CD4-positive, alpha-beta T cell treated with Interleukin-4 for 4 hours (primary cell): Measurements from ENCODE around the gene MUL1.

Experiments
- DNase-seq: peaks from one replicate; pipeline ENCODE4 v3.0.0-alpha.2; 2020

Gene MUL1

DNA sequence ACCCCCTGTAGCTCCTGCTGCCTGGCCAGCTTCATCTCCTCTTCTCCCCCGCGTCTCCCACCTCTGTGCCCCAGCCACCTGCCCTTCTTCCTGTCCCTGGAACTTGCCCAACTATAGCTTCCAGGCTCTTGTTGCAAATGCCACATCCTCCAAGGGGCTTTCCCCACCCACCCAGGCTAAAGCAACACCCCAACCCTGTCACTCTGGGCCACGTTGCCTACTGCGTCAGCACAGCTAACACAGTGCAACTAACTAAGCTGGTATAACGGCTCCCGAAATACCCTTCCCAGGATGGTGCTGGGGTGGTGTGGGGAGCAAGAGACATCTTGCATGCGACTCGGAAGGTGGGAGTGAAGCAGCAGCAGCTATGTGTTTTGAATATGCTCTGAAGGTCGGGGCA is 41.7 kb downstream of the MUL1 start:
- no peak for DNase-seq

DNA sequence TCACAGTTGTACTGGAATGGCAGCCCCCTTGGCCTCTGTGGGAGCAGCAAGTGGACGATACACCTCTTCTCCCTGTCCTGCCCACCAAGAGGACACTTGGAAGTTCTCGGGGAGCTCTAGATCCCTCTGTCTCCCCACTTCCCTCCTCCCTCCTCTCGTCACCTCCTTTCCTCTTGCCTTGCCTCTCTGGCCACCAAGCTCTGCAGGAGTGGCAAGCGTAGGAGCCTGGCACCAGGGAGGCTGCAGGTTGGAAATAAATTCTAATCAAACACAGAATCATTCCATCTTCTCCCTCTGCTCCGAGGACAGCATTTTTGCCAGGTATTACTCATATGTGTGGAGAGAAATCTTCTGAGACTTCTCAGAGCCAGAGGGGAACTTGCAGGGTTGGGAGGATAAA is 42.8 kb downstream of the MUL1 start:
- no peak for DNase-seq

- no peak for DNase-seq
Measured at GRCh38 chr1:20463502-20463901, 44.4 kb downstream of the MUL1 start.

DNA sequence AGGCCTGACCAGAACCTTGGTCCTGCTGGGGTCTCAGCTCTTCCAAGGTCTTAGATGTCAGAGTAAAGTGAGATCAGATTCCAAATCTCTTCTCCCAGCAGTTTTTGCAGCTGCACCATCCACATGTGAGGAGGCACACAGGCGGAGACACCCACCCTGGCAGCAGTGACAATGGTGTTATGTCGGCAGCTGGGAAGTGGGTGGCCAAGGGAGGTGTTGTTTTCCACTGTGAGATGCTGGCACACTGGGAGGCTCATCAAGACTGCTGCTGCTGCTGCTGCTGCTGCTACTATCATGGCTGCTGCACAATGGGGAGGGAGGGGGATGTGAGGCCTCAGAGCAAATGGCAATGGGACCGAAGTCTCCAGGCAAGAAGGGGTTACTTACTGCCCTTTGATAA is 45.6 kb downstream of the MUL1 start:
- no peak for DNase-seq

- no peak for DNase-seq
Measured at GRCh38 chr1:20458717-20459116, 49.2 kb downstream of the MUL1 start.

GRCh38 chr1:20454004-20454403 is 53.9 kb downstream of the MUL1 start:
- no peak for DNase-seq

- DNase-seq, result no peak
Measured at GRCh38 chr1:20449735-20450311, 58.1 kb downstream of the MUL1 start.
